GM18868 (cell line): ENCODE measurements around the gene LRCH1.
A peak's percentile ranks its signal among the peaks of the same experiment; 100 is the strongest.

Source experiments
- ATAC-seq: cut with Tn5 transposase; IDR thresholded peaks from one replicate; pipeline ENCODE4 v1.9.1; 2021; ENCODE audit warnings: mild to moderate bottlenecking, moderate library complexity; ENCODE audit not compliant: unreplicated experiment

LRCH1 gene

DNA sequence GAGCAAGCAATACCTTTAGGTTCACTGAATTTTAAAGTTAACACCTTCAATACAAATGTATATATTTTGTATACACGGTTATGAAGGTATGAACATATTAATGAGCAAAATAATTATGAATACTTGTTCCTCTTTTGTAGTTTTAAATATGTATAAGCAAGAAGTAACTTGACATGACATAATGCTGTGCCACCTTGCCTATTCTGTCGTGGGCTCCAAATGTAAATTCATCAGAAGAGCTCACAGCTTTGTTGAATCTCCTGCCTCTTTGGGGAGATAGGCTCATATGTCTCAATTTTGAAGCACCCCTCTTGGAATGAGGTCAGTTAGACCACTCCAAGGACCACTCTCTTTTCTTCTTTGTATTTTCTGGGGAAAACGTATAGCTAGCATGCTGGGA is 59.3 kb downstream of the LRCH1 start:
- no peak for ATAC-seq

DNA sequence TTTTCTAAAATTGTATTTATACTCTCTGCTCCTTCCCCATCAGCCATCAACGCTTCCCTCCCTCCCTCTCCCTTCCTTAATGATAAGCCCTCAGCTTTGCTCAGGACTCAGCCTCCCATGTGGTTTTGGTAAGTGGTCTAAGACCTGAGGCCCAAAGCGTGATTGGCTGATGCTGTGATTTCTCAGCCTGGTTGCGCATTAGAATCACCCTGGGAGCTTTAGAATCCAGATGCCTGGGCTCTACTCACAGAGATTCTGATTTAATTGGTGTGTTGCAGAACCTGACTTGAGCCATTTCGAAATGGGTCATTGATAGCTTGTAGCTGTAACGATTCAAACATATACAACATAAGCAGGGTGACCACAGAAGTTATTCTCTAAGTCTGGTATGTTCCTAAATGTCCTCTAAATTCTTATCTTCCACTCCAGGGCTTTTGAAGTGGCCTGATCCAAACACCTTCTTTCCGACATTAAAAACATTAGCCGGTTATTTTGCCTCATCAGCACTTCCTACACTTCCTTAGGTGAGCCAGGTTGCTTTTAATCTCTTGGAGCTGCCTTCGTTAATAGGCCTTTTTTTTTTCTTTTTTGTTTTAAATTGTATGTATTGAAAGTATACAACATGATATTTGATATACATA is 60.6 kb downstream of the LRCH1 start:
- no peak for ATAC-seq

DNA sequence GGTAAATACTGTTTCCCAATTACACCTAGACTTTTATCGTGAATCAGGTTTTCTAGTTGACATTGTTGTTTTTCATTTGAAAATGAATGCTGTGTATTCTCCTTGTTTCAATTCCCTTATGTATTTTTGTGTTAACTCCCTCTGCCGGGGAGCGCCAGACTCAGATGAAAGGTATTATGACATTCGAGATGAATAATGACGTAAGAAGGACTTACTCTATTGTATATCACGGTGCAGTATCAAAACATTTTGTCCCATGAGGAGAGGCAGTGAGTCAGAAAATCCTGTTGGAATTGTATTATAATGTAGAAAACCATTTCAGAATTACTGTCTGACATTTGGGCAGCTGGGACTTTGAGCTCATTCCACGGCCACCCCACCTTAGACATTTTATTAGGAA is 61.6 kb downstream of the LRCH1 start:
- ATAC-seq: no peak

DNA sequence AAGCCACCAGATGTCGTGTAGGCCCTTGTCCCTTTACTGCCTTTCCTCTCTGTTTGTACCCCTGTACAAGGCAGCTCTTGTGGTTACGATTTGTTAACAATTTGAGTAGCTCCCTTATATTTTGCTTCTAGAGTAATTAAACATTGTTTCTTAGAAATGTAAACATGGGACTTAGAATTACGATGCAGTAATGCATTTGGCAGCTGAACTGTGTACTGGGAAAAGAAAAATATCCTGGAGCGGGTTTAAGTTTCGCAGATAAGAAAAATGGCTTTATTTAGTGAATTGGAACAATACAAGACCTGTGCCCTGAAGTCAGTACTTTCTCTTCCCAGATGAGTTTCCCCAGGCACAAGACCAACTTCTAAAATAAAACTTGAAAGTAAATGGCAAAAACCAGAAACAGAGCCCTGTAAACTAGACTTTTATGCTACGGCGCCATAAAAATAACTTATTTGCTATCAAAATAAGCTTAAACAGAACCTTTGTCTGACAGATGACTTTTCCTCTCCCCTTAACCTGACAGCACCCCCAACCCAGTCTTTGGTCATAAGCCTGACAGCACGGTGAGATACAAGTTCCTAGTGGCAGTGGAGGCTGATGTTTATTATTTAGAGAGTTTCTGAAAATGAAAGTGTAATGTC is 63.0 kb downstream of the LRCH1 start:
- ATAC-seq: no peak

DNA sequence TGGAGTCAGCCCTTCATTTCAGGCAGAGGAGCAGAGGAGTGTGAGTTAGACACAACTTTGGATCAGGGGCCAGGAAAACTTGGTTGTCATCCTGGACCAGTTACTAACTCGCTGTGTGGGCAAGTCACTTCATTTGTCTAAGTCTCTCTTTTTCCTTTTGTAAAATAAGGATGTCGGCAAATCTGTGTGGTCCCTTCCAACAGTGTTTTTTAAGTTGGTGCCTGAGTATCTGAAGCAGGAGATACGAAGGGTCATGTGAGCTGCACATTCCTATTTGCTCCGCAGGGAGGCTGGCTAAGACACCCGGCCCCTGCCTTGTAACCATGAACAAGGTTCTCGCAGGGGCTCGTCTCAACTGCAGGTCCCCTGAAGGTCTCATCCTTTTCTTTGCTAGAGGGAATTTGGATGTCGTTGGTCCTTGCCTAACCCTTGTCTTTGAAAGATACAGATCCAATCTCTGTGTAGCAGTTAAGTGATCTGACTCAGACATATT is 64.3 kb downstream of the LRCH1 start:
- ATAC-seq: no peak

DNA sequence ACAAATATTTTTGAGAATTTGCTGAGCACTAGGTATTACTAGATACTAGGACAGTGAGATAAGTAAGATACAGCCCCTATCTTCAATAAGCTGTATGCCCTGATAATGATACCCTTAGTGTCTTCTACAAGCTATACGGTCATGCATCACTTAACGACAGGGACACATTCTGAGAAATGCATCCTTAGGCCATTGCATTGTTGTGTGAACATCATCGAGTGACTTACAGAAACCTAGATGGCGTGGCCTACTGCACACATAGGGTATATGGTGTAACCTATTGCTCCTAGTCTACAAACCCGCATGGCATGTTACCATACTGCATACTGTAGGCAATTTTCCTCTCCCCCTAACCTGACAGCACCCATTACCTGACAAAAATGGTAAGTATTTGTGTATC is 64.9 kb downstream of the LRCH1 start:
- ATAC-seq: no peak

DNA sequence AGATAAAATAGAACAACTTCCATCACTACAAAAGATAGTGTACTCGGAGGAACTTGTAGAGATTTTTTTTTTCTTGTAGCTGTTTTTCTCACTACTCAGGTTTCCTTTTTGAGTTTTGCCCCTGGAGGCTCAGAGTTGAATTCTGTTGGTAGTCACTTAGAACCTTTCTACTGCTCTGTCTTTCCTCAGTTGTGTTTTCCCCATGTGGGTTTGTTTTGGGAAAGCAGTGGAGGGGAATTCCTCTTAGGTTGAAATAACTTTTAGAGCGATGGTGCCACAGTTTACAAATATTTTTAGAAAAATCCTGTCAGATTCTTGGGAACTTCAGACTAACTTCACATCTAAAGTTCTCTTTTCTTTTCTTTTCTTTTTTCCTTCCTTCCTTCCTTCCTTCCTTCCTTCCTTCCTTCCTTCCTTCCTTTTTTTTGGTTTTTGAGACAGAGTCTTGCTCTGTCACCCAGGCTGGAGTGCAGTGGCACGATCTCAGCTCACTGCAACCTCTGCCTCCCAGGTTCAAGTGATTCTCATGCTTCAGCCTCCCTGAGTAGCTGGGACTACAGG is 65.8 kb downstream of the LRCH1 start:
- no peak for ATAC-seq

DNA sequence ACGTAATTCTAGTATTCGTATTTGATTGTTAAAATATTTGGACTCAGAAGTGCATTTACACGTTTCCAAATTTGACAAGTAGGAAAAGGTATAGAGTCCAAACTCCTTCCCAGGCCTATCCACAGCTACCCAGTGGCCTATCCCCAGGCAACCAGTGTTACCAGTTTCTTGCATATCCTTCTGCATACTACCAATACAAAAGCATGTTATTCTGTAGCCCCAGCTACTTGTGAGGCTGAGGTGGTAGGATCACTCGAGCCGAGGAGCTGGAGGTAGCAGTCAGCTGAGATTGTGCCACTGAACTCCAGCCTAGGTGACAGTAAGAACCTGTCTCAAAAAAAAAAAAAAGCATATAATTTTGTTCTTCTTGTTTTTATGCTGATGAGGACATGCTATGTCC is 67.1 kb downstream of the LRCH1 start:
- ATAC-seq: no peak

DNA sequence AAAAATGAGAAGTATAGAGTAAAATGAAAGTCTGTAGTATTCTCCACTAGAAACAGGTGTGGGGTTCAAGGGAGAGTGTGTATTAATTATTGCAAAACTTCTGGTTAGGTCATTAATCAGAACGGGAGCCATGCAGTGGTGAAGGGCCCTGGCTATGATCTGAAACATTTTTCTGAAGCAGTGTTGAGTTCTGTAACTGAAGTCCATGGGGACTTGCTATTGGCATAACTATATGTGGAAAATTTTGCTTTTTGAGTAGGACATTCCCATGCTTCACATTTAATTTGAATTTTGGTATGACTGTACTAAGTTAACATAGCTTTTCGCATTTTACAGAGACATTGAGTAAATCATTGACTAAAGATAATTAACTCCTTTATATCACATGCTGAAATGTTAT is 67.5 kb downstream of the LRCH1 start:
- ATAC-seq: no peak

DNA sequence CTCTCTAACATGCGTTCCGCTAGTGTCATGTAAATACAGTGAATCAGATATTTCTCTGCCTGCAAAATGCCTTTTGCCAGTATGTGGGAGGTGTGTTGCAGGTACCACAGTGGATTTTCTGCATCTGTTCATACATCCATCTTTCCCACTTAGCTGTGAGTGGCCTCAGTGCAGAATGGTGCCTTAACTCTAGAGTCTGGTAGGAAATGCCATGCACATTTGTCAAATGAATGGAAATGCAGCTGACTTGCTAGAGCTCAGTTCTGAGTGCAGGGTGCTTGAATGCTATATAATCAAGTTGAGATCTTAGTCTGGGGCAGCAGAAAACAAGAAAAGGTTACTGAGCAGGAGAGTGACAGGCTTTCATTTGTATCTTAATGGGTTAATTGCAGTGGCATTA is 68.2 kb downstream of the LRCH1 start:
- ATAC-seq: no peak

DNA sequence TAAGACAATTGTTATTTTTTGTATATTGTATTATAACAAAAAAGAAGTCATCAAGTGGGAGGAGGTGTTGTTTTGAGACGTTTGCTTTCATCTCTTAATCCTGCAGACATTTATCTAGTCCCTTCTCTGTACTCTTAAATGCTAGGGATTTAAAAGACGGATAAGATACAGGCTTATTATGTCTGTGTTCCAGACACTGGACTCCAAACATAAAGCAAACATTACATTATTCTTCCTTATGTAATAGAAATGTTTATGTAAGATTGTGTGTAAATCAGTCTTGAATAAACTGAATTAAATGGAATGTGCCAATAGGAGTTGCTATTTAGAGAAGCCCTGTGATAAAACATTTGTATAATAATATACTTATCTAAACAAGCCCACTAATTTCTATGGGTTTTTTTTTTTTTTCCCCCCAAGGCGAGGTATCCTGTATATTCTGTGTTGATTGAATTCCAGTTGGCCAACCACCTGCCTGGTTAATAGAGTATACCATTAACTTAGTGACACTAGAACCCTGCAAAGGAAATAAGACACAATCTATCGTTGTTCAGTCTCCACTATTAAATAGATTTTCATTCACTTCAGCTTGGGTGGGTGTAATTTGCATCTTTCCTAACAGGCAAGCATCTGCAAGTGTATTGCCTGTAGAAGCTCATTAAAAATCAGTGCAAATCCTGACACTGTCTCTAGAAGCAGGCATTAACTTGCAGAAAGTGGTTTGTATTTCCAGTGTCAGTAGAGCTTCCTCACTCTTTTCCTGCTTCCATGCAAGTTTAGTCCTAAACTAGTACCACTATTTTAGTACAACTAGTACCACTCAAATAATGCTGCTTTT is 69.0 kb downstream of the LRCH1 start:
- ATAC-seq: no peak

DNA sequence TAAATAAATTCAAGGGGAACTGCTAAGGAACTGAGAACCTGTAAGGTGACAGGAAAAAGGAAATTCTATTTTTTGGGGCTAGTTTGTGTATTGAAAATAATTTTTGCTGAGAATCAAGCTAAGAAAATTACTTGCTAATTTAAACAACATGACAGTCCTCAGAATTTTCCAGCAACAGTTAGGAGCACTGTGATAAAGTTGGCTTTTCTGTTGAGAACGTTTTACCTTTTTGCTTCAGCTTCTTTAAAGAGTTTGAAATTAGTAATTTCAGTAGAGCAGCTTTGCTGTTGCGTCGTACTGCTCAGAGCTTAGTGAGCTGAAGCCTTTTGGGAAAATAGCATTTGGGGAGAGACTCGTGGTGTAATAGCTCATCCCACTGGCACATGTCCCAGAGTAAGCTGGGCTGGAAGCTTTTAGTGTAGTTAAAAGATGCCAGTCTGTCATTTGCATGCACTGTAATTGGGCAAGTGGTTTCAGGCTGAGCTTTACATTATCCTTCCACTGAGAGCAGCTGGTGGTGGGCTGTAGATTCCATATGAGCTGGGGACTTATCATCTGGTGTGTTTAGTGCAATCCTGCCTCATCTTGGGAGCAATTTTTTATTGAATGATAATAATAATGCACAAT is 69.8 kb downstream of the LRCH1 start:
- no peak for ATAC-seq

DNA sequence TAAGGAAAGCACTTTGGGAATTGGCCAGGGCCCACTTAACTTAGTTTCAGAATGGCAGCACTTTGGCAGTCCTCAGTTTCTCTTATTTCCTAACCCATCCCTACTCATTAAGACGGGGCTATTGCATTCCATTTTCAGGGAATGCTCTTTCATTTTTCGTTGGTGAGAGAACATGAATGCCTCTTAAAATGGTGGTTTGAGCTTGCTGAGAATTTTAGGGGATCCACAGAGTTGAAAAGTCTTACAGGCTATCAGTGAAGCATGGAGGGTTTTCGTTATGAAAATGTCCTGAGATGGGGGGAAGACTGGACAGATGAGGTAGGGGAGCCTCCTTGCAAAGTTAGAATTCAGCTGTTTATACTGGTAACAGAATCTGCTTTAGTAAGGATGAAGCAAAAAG is 71.4 kb downstream of the LRCH1 start:
- ATAC-seq: peak; percentile 57

DNA sequence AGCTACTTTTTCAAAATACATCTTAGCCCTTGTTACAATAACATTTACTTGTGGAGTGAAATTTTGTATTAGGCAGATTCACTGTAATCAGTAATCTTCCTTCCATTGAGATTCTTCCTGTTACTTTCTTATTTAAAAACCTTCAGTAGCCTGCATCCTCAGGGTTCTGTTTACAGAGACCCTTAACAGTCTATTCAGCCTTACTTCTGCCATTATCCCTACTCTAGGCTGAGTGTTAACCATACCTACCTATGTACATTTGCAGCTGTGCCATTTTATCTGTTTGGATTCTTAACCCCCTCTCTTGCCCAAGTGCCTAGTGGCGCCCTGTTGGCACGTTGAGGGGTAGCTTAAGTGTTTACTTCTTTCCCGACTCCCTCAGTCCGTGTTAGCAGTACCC is 71.9 kb downstream of the LRCH1 start:
- ATAC-seq: no peak

DNA sequence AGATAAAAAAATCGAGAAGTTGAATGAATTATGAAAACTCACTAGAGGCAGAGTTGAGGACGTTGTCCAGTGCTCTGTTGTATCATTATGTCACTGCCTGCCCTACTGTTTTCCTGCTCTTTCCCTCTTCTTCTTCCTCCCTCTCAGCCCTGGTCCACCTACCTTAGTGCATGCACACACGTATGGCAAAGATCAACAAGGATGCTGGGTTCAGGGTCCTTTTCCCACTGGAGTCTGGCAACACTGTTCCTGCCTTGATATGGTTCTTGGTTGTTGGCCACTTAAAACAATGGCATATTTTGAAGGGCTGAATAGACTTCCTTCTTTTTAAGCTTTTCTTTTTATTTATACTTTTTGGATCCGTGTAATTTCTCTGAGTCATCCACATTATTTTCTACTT is 74.5 kb downstream of the LRCH1 start:
- no peak for ATAC-seq

DNA sequence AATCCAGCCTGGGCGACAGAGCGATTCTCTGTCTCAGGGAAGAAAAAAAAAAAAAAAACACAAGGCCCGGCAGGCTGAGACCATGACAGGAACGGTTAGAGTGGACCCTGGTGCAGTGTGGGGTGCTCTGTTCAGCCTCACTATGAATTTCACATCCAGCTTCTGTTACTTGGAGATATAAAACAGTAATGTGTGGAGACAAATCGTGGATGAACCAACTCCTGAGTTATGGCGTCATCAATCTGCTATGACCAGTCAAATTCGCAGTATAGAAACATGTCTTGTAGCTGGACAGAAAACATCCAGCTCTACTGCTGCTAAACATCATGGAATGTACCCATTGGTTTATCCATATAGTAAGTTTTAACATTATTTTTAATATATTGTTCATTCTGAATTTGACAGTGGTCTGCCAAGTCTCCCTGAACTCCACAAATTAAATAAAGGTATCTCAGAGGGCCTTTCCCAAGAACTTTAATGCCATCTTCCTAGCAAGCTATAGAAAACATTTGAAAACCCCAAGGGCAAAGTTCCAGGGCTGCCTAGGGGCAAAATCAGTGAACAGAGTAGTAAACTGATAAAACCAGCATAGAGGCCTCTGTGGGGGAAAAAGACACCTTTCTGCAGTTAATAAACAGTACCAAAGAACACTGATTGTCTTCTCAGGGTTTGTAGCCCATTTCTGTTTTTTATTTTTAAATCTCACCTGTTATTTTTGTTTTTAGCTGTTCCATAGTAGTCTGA is 75.8 kb downstream of the LRCH1 start:
- ATAC-seq: no peak

DNA sequence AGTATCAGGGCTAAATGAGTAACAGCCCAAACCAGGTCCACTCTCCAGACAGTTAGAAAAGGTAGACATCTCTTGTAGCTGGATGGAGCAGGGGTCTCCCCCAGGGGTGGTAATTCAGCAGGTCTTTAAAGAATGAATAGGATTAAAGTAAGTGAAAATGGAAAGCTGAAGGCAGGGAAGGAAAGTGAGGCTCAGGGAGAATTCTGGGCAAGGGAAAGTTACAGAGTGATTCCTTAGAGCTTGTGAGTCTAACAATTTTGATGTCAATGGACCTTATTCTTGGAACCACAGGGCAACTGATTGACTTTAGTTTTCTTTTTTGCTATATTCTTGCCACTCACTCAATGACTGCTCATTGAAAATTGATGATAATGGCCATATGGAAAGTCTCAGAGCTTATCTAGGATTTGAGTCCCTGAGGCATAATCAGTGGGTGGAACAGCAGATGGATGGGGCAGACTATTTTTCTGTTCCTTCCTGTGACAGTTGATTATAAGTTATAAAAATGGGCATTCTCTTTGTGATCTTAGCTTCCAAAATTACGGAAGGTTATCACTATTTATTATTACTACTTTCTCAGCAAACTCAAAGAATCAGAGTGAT is 76.9 kb downstream of the LRCH1 start:
- no peak for ATAC-seq

DNA sequence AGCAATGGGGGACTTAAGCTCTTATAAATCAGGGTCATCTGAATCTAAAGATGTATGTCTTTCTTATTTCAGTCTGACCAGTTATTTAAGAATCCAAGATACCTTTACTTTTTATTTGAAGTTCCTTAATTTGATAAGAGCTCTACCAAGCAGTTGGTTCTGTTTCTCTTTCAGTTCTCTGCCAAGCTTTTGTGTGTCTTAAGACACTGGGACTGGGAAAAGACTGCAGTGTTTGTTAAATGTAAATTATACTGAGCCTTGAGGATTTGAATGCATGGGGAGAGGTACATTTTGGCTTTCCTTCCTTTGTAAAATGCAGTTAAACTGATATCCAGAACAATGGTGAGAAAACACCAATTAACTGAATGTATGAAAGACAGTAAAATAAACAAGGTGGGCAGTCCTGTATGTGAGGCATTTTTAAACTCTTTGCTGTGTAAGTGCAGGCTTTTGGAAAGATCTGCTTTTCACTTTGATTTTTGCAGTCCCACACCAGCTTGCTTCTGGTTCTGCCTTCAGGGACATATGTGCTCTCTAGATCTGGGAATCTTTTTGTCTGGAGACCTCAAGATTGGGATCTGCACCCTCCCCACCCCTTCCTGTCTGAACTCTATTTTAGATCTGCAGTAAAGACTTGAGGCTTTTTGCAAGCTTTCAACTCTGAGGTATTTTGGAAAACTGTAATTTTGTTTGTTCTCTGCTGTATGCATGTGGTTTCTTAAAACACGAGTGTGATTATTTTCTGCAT is 77.6 kb downstream of the LRCH1 start:
- ATAC-seq: no peak

DNA sequence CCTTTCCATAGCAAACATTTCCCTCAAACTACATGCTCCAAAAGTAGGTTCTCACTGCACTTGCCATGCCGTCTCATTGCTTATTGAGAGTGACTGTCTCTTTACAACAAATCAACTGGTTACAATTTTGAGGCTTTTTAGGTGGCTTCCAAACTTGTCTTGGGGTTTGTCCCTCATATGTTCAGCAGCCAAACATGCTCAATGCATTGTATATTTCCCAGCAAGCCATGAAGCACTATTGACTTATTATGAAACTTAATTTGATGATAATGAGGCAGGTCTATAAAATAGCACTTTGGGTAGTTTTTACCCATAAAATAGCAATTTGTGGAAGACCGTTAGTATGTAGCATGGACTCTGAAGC is 78.2 kb downstream of the LRCH1 start:
- ATAC-seq: peak; percentile 57
